ENCODE measurements around the gene SH3BGRL.

The SH3BGRL gene

GRCh38 chrX:81286608-81287007 lies 84.7 kb downstream of the SH3BGRL start:
- no peaks in the 10 kb centered on the region for H3K79me2 ChIP-seq (ENCODE audit: low read length)

GRCh38 chrX:81291996-81292395 lies 90.1 kb downstream of the SH3BGRL start:
- H3F3A ChIP-seq (ENCODE audit: insufficient read depth, low read length), result no peaks in the 10 kb centered on the region
- no peaks in the 10 kb centered on the region for H3K36me3 ChIP-seq (replicated peaks; ENCODE audit: insufficient read depth, low read length)
- H3K9me3 ChIP-seq (replicated peaks; ENCODE audit: insufficient read depth, low read length), result no peaks in the 10 kb centered on the region
- DNase-seq, result no peak
- H3K4me2 ChIP-seq (ENCODE audit: low read depth, low read length), result no peak overlapping the region
- H3K9ac ChIP-seq (ENCODE audit: low read length), result no peak overlapping the region
- H2AFZ ChIP-seq (ENCODE audit: low read length), result no peak overlapping the region
- H3K27me3 ChIP-seq (replicated peaks; ENCODE audit: insufficient read depth, low read length), result no peaks in the 10 kb centered on the region
- no peaks in the 10 kb centered on the region for H3K9me2 ChIP-seq (replicated peaks; ENCODE audit: insufficient read depth, low read length)
- no peak overlapping the region for H3K4me3 ChIP-seq (ENCODE audit: low read length)
- no peak for TF ChIP-seq EZH2 (optimal IDR thresholded peaks at IDR 0.05; ENCODE audit: low read depth, low read length)
- TF ChIP-seq EZH2phosphoT487 (IDR thresholded peaks at IDR 0.05; ENCODE audit: low read length), result no peak
- no peak for TF ChIP-seq CTCF (IDR thresholded peaks at IDR 0.05; ENCODE audit: low read length)
- no peaks in the 10 kb centered on the region for H4K20me1 ChIP-seq (ENCODE audit: insufficient read depth, low read length)
- H3K4me1 ChIP-seq (ENCODE audit: low read length), result no peaks in the 10 kb centered on the region
- H3K27ac ChIP-seq (ENCODE audit: low read length), result no peak overlapping the region
- no peaks in the 10 kb centered on the region for H3K79me2 ChIP-seq (ENCODE audit: low read length)

More at GRCh38 chrX:81286608-81287007, 84.7 kb downstream of the SH3BGRL start:
- no peak overlapping the region for H2AFZ ChIP-seq (ENCODE audit: low read length)
- no peak for TF ChIP-seq EZH2phosphoT487 (IDR thresholded peaks at IDR 0.05; ENCODE audit: low read length)
- TF ChIP-seq CTCF (IDR thresholded peaks at IDR 0.05; ENCODE audit: low read length), result no peak
- TF ChIP-seq EZH2 (optimal IDR thresholded peaks at IDR 0.05; ENCODE audit: low read depth, low read length), result no peak
- H3K27ac ChIP-seq (ENCODE audit: low read length), result no peak overlapping the region
- H3K4me1 ChIP-seq (ENCODE audit: low read length), result no peaks in the 10 kb centered on the region
- H3K9me3 ChIP-seq (replicated peaks; ENCODE audit: insufficient read depth, low read length), result no peaks in the 10 kb centered on the region
- H3K27me3 ChIP-seq (replicated peaks; ENCODE audit: insufficient read depth, low read length), result no peaks in the 10 kb centered on the region
- H3K4me2 ChIP-seq (ENCODE audit: low read depth, low read length), result no peak overlapping the region
- H3K4me3 ChIP-seq (ENCODE audit: low read length), result no peak overlapping the region
- no peak overlapping the region for H3K9ac ChIP-seq (ENCODE audit: low read length)
- no peaks in the 10 kb centered on the region for H3F3A ChIP-seq (ENCODE audit: insufficient read depth, low read length)
- H3K36me3 ChIP-seq (replicated peaks; ENCODE audit: insufficient read depth, low read length), result no peaks in the 10 kb centered on the region
- H4K20me1 ChIP-seq (ENCODE audit: insufficient read depth, low read length), result no peaks in the 10 kb centered on the region
- no peaks in the 10 kb centered on the region for H3K9me2 ChIP-seq (replicated peaks; ENCODE audit: insufficient read depth, low read length)
- DNase-seq, result no peak

GRCh38 chrX:81294101-81294500 lies 92.2 kb downstream of the SH3BGRL start:
- no peaks in the 10 kb centered on the region for H3F3A ChIP-seq (ENCODE audit: insufficient read depth, low read length)
- no peaks in the 10 kb centered on the region for H3K4me1 ChIP-seq (ENCODE audit: low read length)
- H3K27ac ChIP-seq (ENCODE audit: low read length), result no peak overlapping the region
- no peaks in the 10 kb centered on the region for H3K27me3 ChIP-seq (replicated peaks; ENCODE audit: insufficient read depth, low read length)
- H2AFZ ChIP-seq (ENCODE audit: low read length), result no peak overlapping the region
- no peaks in the 10 kb centered on the region for H3K36me3 ChIP-seq (replicated peaks; ENCODE audit: insufficient read depth, low read length)
- H3K9me3 ChIP-seq (replicated peaks; ENCODE audit: insufficient read depth, low read length), result no peaks in the 10 kb centered on the region
- H3K79me2 ChIP-seq (ENCODE audit: low read length), result no peaks in the 10 kb centered on the region
- no peak overlapping the region for H3K4me3 ChIP-seq (ENCODE audit: low read length)
- H3K4me2 ChIP-seq (ENCODE audit: low read depth, low read length), result no peak overlapping the region
- H3K9me2 ChIP-seq (replicated peaks; ENCODE audit: insufficient read depth, low read length), result no peaks in the 10 kb centered on the region
- H3K9ac ChIP-seq (ENCODE audit: low read length), result no peak overlapping the region
- TF ChIP-seq CTCF (IDR thresholded peaks at IDR 0.05; ENCODE audit: low read length) (no peak), EZH2phosphoT487 (IDR thresholded peaks at IDR 0.05; ENCODE audit: low read length) (no peak), EZH2 (optimal IDR thresholded peaks at IDR 0.05; ENCODE audit: low read depth, low read length) (no peak)
- no peaks in the 10 kb centered on the region for H4K20me1 ChIP-seq (ENCODE audit: insufficient read depth, low read length)
- no peak for DNase-seq
